Nephron progenitor cell (in vitro differentiated cells): ENCODE data around the gene RPIA.

Experiments used
- DNase-seq: peaks from one replicate; pipeline ENCODE4 v3.0.0; 2021
- H3K27ac Mint-ChIP-seq: 2 replicates; pipeline ENCODE4 v1.8.0; 2021; ENCODE audit warnings: mild to moderate bottlenecking, moderate library complexity, mixed read lengths
- H3K27me3 Mint-ChIP-seq: 2 replicates; pipeline ENCODE4 v1.8.0; 2021; ENCODE audit warnings: mild to moderate bottlenecking, low read depth, mixed read lengths; ENCODE audit not compliant: poor library complexity
- H3K36me3 Mint-ChIP-seq: 2 replicates; pipeline ENCODE4 v1.8.0; 2021; ENCODE audit warnings: low read depth, mixed read lengths
- H3K4me1 Mint-ChIP-seq: 2 replicates; pipeline ENCODE4 v1.8.0; 2021; ENCODE audit warnings: mixed read lengths
- H3K4me3 Mint-ChIP-seq: 2 replicates; pipeline ENCODE4 v1.8.0; 2021; ENCODE audit warnings: mild to moderate bottlenecking, moderate library complexity, mixed read lengths
- H3K9me3 Mint-ChIP-seq: 2 replicates; pipeline ENCODE4 v1.8.0; 2021; ENCODE audit warnings: mild to moderate bottlenecking, moderate library complexity, mixed read lengths
- TF ChIP-seq, protein P1 (sequence below): fragments of 200-600 bp; sonication (generic); IDR thresholded peaks from 2 replicates; pipeline ENCODE4 v1.5.0; 2021; ENCODE audit warnings: antibody characterized with exemption

The RPIA gene

DNA sequence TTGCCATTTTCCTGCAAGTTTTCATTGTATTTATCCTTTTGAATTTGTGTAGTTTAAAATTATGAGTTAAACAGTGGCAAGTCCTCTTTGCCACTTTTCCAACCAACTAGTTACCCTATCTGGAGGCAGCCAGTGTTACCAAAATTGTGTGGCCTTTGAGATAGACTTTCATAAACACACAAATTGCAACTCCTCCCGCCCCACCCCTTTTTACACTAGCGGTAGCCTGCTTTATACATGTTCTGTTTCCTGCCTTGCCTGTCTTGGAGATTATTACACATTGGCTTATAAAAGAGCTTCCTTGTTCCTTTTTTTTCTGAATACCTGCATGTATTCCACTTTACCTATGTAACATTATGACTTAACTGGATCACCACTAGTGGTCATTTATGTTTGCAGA is 56.5 kb downstream of the RPIA start:
- H3K27me3 Mint-ChIP-seq, result no peaks in the 10 kb centered on the region
- H3K27ac Mint-ChIP-seq, result no peak overlapping the region
- TF ChIP-seq, protein P1, sequence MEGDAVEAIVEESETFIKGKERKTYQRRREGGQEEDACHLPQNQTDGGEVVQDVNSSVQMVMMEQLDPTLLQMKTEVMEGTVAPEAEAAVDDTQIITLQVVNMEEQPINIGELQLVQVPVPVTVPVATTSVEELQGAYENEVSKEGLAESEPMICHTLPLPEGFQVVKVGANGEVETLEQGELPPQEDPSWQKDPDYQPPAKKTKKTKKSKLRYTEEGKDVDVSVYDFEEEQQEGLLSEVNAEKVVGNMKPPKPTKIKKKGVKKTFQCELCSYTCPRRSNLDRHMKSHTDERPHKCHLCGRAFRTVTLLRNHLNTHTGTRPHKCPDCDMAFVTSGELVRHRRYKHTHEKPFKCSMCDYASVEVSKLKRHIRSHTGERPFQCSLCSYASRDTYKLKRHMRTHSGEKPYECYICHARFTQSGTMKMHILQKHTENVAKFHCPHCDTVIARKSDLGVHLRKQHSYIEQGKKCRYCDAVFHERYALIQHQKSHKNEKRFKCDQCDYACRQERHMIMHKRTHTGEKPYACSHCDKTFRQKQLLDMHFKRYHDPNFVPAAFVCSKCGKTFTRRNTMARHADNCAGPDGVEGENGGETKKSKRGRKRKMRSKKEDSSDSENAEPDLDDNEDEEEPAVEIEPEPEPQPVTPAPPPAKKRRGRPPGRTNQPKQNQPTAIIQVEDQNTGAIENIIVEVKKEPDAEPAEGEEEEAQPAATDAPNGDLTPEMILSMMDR, result no peak
- H3K9me3 Mint-ChIP-seq, result peaks cover 32% of the 10 kb centered on the region
- no peaks in the 10 kb centered on the region for H3K4me1 Mint-ChIP-seq
- H3K4me3 Mint-ChIP-seq, result no peak overlapping the region
- DNase-seq, result no peak
- H3K36me3 Mint-ChIP-seq, result peaks cover 86% of the 10 kb centered on the region

DNA sequence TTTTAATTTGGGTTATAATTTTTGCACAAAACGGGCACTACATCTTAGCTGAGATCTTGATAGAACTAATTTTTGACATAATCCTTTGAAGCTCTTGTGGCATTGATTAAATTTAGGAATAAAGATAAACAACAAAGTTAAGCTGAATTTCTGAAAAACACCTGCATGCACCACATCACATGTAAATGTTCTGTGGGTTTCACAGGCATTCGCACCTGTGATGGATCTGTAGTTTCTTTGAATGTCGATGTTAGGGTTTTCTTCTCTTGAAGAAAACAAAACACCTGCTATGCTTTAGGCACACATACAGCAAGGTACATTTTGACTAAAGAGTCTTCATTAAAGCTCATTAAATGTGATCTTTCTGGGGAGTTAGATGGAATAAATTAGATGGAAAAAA is 60.3 kb downstream of the RPIA start:
- Mint-ChIP-seq H3K9me3 (peaks cover 9% of the 10 kb centered on the region), H3K27me3 (no peaks in the 10 kb centered on the region), H3K36me3 (peaks cover 59% of the 10 kb centered on the region), H3K27ac (no peak overlapping the region), H3K4me3 (no peak overlapping the region), H3K4me1 (no peaks in the 10 kb centered on the region)
- no peak for DNase-seq
- TF ChIP-seq, protein P1, result no peak

DNA sequence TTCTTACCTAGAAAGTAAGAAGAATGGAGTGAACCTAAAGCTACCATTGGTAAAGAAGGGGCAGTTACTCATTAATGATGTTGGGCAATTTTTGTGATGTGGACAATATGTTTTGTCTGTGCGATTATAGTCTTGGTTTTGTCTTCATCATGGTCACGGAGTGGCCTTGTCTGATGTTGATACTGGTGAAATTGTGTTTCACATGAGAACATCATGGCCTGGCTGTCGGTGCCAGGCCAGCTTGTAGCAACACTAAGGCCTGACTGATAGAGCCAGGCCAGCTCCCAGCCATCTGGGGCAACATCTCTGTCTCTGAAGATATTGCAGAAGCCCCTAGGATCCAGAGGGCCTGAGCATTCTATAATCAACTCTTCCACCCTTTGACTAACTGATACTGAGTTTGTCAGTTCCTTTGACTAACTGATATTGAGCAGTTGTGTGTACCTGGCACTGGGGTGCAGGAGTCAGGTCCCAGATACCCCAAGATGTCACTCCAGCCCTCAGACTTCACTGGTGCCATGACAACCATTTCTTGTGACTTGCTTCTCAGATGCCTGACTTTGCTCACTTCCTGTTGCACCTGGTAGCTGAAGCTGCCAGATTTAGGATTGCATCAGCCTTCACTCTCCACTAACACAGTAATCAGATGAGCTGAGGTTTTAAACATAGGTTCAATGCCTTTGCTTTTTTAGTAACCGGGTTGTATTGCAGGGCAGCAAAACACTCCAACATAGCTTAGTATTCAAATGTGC is 62.5 kb downstream of the RPIA start:
- Mint-ChIP-seq H3K4me3 (no peak overlapping the region), H3K4me1 (no peaks in the 10 kb centered on the region), H3K36me3 (peaks cover 53% of the 10 kb centered on the region), H3K27me3 (no peaks in the 10 kb centered on the region), H3K9me3 (peaks cover 25% of the 10 kb centered on the region), H3K27ac (no peak overlapping the region)
- no peak for DNase-seq
- TF ChIP-seq, protein P1, result no peak

DNA sequence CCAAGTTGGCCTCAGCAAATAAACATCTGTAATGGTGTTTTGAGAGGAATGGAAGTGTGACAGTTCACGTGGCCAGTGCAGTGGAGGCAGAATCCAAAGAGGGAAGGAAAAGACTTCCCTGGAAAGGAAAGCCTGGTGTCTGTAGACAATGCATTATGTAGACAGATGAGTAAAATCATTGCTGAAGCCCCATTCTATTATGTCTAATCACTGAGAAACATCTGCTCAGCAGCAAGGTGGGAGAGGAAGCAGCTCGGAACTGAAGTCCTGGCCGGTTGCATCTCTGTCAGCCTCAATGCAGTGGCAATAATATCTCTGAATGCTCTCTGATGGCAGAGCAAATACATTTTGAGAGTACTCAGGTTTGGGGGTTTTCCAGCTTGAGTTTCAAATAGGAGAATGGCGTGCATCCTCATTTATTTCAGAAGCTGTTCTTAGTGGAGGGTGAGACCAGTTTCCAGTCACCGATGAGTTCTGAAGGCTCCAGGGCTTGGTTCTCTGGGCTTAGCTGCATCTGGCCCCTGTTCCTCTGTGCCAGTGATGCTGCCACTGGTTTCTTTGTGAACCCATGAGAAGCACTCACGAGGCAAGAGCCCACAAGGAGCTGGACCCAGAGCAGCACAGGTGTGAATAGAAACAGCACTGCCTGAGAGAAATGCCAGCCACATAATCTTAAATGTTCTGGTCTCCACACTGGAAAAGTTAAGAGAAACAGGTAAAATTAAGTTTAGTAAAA is 63.3 kb downstream of the RPIA start:
- Mint-ChIP-seq H3K27me3 (no peaks in the 10 kb centered on the region), H3K9me3 (peaks cover 27% of the 10 kb centered on the region), H3K4me1 (no peaks in the 10 kb centered on the region), H3K27ac (no peak overlapping the region), H3K4me3 (no peak overlapping the region), H3K36me3 (peaks cover 47% of the 10 kb centered on the region)
- no peak for DNase-seq
- TF ChIP-seq, protein P1, result no peak

DNA sequence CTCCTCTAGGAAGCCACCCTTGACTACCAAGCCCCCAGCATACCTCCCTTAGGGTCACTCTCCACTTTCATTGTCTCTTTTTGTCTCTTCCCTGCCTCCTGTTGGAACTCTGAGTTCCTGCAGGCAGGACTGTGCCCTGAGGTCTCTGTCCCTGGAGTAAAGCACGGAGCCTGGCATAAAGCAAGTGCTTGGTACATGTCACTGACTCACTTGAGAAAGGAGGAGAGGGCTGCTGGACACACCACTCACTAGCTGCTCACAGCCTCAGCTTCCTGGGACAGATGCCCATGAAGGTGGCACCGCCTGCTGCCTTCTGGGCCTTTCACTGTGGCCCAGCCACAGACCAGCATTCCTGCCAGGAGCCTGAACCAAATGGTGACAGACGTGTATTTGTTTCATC is 64.4 kb downstream of the RPIA start:
- peaks cover 36% of the 10 kb centered on the region for H3K9me3 Mint-ChIP-seq
- no peak overlapping the region for H3K27ac Mint-ChIP-seq

More for the DNA sequence above, 64.4 kb downstream of the RPIA start:
- no peak overlapping the region for H3K4me3 Mint-ChIP-seq
- peaks cover 39% of the 10 kb centered on the region for H3K36me3 Mint-ChIP-seq
- H3K27me3 Mint-ChIP-seq, result no peaks in the 10 kb centered on the region
- TF ChIP-seq, protein P1, result no peak
- no peaks in the 10 kb centered on the region for H3K4me1 Mint-ChIP-seq
- no peak for DNase-seq
